Tibial nerve (tissue), 4 donors: ENCODE results near the gene PIERCE2. TPM values are rescaled to one million over a fixed set of nuclear protein-coding genes. Genes with fewer than 3 reads are reported as not detected.

Experiments
- DNase-seq, 2 donors: peaks; one replicate each; pipeline ENCODE4 v3.0.0-alpha.2; 2019; ENCODE audit warnings: low spot score in 2 of 2
- H3K27ac ChIP-seq, 4 donors: fragments of 200-600 bp; sonication (generic) in 3 of 4; one replicate each; pipeline ENCODE4 v1.5.1; 2017 to 2019; ENCODE audit warnings: mild to moderate bottlenecking in 1 of 4
- H3K27me3 ChIP-seq, 2 donors: fragments of 200-600 bp; sonication (generic) in 1 of 2; one replicate each; pipeline versions ENCODE4 v1.5.1 to v1.6.0; 2017 to 2019
- H3K36me3 ChIP-seq, 3 donors: fragments of 200-600 bp; sonication (generic); one replicate each; pipeline ENCODE4 v1.5.1; 2018 to 2019
- H3K4me1 ChIP-seq, 4 donors: fragments of 200-600 bp; sonication (generic) in 3 of 4; one replicate each; pipeline ENCODE4 v1.5.1; 2017 to 2019
- H3K4me3 ChIP-seq, 4 donors: fragments of 200-600 bp; sonication (generic) in 3 of 4; one replicate each; pipeline ENCODE4 v1.5.1; 2017 to 2019; ENCODE audit warnings: mild to moderate bottlenecking in 1 of 4, moderate library complexity in 1 of 4
- H3K9me3 ChIP-seq, 4 donors: fragments of 200-600 bp; sonication (generic) in 3 of 4; one replicate each; pipeline ENCODE4 v1.5.1; 2017 to 2019
- EP300 ChIP-seq, 2 donors: sonication (generic); formaldehyde crosslinking; IDR thresholded peaks; one replicate each; pipeline ENCODE4 v1.6.1; 2017; ENCODE audit warnings: antibody characterized with exemption in 2 of 2, mild to moderate bottlenecking in 1 of 2
- POLR2A ChIP-seq, 2 donors: fragments of 450-650 bp; IDR thresholded peaks; one replicate each; pipeline ENCODE4 v1.6.1; 2017; ENCODE audit warnings: antibody characterized with exemption in 2 of 2, mild to moderate bottlenecking in 2 of 2, moderate library complexity in 2 of 2
- WGBS, 2 donors: methylation state at CpG; one replicate each; pipeline ENCODE4 v1.1.5; 2018; 5-methylcytosine and 5-hydroxymethylcytosine counted together
- total RNA-seq, 4 donors: library from RNA; depleted of rRNA; stranded (reverse); fragments of >200 nt; gene quantifications; one replicate each; pipeline ENCODE4 v1.1.0, GENCODE V29; 2016
- TF ChIP-seq, protein P1 (sequence below), 5 experiments: fragments of 200-600 bp in 3 of 5; fragments of 450-650 bp in 2 of 5; sonication (generic) in 3 of 5; IDR thresholded peaks; one replicate each; pipeline ENCODE4 v1.5.1; 2016 to 2019; ENCODE audit warnings: antibody characterized with exemption in 5 of 5, mild to moderate bottlenecking in 3 of 5, moderate library complexity in 2 of 5

PIERCE2 gene
- total RNA-seq, 4 donors from 2014 or later: 1.8 to 4.8 (median 2.9) TPM; not detected in 1

DNA sequence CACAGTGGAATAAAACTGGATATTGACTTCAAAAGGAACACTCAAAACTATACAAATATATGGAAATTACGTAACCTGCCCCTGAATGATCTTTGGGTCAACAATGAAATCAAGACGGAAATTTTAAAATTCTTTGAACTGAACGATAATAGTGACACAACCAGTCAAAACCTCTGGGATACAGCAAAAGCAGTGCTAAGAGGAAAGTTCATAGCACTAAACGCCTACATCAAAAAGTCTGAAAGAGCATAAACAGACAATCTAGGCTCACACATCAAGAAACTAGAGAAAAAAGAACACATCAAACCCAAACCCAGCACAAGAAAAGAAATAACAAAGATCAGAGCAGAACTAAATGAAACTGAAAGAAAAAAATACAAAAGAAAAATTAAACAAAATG lies 53.2 kb downstream of the PIERCE2 start:
- H3K4me1 ChIP-seq: no peaks in the 10 kb centered on the region
- 95 to 97% methylated on average over 4 of the region's 4 CpGs for WGBS, 2 donors
- peaks cover 0 to 45% (median 0%) of the 10 kb centered on the region in 3 donors for H3K36me3 ChIP-seq
- no peak overlapping the region for H3K4me3 ChIP-seq
- no peak for DNase-seq
- no peaks in the 10 kb centered on the region for H3K27me3 ChIP-seq
- TF ChIP-seq POLR2A (IDR thresholded peaks at IDR 0.05) (no peak), EP300 (IDR thresholded peaks at IDR 0.05) (no peak)
- TF ChIP-seq, protein P1, sequence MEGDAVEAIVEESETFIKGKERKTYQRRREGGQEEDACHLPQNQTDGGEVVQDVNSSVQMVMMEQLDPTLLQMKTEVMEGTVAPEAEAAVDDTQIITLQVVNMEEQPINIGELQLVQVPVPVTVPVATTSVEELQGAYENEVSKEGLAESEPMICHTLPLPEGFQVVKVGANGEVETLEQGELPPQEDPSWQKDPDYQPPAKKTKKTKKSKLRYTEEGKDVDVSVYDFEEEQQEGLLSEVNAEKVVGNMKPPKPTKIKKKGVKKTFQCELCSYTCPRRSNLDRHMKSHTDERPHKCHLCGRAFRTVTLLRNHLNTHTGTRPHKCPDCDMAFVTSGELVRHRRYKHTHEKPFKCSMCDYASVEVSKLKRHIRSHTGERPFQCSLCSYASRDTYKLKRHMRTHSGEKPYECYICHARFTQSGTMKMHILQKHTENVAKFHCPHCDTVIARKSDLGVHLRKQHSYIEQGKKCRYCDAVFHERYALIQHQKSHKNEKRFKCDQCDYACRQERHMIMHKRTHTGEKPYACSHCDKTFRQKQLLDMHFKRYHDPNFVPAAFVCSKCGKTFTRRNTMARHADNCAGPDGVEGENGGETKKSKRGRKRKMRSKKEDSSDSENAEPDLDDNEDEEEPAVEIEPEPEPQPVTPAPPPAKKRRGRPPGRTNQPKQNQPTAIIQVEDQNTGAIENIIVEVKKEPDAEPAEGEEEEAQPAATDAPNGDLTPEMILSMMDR (IDR thresholded peaks at IDR 0.05): no peak
- H3K27ac ChIP-seq: no peak overlapping the region
- H3K9me3 ChIP-seq: peaks cover 0 to 27% (median 0%) of the 10 kb centered on the region in 4 donors

DNA sequence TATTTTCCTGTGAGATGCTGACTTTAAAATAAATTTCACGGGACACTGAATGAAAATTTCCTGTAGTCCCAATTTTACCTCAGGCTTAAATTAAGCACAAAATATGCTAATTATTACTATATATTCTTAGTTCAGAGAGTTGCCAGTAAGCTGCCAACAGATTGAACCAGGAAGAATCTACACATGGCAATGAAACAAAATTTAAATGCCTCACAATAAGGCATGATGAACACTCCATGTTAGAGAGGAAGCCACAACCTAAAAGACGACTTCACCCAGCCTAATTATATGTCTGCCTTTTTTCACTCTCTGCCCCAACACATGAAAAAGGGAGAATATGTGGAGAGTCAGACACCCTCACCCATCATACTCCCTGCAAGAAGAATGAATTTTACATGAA lies 60.0 kb downstream of the PIERCE2 start:
- Histone ChIP-seq H3K27me3 (no peaks in the 10 kb centered on the region), H3K27ac (no peak overlapping the region), H3K4me1 (no peaks in the 10 kb centered on the region), H3K4me3 (no peak overlapping the region), H3K9me3 (no peaks in the 10 kb centered on the region), H3K36me3 (peaks cover 0 to 23% (median 0%) of the 10 kb centered on the region in 3 donors)
- 77 to 87% methylated on average over 2 of the region's 2 CpGs for WGBS, 2 donors
- TF ChIP-seq, protein P1 (IDR thresholded peaks at IDR 0.05): no peak
- TF ChIP-seq POLR2A (IDR thresholded peaks at IDR 0.05) (no peak), EP300 (IDR thresholded peaks at IDR 0.05) (no peak)
- no peak for DNase-seq

Other genes with a start within 250 kb of the PIERCE2 start
- 10 to 100 TPM; 39.3 to 72.3 (median 53.2) TPM for gene RSL24D1, start 211.6 kb upstream of the PIERCE2 start, total RNA-seq
- gene RAB27A, start 118.7 kb upstream of the PIERCE2 start, total RNA-seq: 10 to 100 TPM in 1 of 4 donors, 1 to 10 TPM in 3; 6.5 to 14.9 (median 8.3) TPM
- 10 to 100 TPM in 3 of 4 donors, 1 to 10 TPM in 1; 7.9 to 35.8 (median 16.5) TPM for gene PIGBOS1, start 89.4 kb upstream of the PIERCE2 start, total RNA-seq
- 10 to 100 TPM in 3 of 4 donors, 1 to 10 TPM in 1; 4.0 to 16.1 (median 13.8) TPM for gene PIGB, start 89.3 kb upstream of the PIERCE2 start, total RNA-seq
- 10 to 100 TPM; 48.0 to 70.2 (median 63.6) TPM for gene CCPG1, start 136 bp upstream of the PIERCE2 start, total RNA-seq
- 1 to 10 TPM in 3 of 4 donors, not detected in 1; 1.3 to 3.3 (median 2.2) TPM for gene DNAAF4, start 99.7 kb downstream of the PIERCE2 start, total RNA-seq
- gene PYGO1, start 179.8 kb downstream of the PIERCE2 start, total RNA-seq: 10 to 100 TPM in 1 of 4 donors, 1 to 10 TPM in 3; 4.2 to 11.9 (median 8.2) TPM